ENCODE measurements around the gene NGEF.
"Not testable (repeated sequence)": the region's sequence is repeated elsewhere in the genome, so short reads cannot be mapped to it uniquely, and the experiment has no call there.

NGEF gene

DNA sequence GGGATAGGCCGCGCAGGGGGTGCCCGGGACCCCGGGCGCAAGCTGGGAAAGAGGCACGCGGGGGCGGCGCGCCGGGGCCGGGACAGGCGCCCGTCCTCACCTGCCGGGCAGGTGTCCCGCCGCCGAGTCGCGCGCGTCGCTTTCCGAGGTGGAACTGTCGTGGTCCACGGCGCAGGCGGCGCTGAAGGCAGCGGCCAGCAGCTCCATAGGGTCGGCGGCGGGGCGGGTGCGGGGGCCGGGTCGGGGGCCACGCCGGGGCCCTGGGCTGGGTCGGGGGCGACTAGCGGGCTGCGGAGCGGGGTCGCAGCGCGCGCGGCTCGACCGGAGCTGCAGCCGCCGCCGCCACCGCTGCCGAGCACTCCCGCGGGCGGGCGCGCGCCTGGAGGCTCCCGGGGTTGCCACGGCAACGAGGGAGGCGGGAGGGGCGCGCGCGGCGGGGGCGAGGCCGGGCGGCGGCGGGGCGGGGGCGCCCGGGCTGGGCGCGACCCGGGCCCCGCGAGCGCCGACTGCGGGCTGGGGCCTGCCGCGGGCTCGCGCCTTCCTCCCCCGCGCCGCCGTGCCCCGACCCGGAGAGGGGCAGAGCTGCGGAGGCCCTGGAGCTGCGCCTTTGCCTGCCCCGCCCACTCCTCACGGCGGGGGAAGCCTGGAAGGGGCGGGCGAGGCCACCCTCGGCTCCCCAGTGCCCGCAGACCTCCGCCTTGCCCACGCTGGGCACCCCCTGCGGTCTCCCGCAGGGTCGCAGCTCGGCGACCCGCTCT, 85.1 kb downstream of the NGEF start:
- DNase-seq (ENCODE audit: low read depth) = no peak

DNA sequence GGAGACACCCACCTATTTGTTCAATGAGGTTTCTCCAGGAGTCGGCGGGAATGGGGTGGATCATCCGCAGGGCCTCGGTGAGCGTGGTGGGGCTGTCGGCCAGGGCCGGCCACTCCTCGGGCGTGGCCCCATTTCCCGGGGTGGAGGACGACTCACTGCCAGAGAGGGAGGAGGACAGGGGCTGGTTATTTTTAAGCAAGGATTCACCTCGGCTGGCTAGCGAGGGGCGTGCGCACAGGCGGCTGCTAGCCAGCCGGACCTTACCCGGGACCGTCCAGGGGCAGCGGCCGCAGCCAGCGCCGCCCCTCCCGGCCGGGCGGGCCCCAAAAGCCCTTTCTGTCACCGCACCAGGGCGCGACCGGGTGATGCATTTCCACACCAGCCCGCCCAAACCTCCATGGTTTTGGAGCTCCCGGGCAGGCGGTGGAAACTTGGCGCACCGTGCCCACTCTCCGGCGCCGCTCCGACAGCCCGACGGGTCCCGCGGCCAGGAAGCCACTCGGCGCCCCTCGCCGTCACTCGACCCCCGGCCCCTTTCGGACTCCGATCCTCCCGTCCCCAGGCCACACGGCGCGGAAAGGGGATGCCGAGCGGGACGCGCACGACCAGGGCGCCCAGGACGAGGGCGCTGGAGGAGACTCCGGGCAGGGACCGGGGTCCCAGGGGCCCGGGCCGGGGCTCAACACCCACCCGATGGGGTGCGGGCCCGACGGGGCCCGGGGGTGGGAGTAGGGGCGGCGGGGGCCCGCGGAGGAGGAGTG, 85.8 kb downstream of the NGEF start:
- DNase-seq (ENCODE audit: low read depth) = no peak

DNA sequence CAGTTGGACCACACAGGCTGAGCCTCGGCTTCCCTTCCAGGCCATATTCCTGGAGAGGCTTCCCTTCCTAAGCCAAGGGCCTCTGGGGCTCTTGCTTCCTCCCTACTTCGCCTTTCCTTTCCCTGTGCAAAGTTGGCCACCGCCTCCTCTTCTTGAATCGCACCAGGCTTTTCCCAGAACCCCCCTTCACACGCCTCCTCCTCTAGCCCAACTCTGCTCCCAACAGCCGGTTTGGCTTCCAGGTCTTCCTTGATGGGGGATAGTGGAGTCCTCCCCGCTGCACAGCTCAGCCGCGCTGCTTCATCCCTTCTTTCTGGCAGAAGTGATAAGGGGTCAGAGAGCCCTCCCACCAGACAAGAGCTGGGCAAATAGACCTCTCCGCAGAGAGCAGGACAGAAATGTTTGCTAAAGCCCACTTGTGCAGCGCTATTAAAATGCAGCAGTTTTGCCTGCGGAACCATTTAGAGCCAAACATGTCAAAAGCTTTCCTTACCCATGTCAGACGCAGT, 86.6 kb downstream of the NGEF start:
- DNase-seq (ENCODE audit: low read depth) = no peak

DNA sequence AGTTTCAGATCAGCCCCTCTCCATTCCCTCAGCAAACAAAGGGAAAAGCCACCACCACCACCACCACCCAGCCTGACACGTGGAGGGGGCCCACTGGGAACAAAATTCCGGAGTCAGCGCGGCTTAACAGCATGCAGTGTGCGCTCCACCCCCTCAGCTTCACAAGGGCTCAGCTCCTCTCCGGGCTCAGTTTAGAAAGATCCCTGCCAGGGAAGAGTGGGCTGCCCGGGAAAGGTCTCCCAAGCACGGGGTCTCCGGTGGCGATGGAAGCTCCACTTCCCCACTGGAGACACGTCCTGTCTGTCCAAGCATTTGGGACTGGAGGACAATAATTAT, 87.3 kb downstream of the NGEF start:
- no peak for DNase-seq (ENCODE audit: low read depth)

DNA sequence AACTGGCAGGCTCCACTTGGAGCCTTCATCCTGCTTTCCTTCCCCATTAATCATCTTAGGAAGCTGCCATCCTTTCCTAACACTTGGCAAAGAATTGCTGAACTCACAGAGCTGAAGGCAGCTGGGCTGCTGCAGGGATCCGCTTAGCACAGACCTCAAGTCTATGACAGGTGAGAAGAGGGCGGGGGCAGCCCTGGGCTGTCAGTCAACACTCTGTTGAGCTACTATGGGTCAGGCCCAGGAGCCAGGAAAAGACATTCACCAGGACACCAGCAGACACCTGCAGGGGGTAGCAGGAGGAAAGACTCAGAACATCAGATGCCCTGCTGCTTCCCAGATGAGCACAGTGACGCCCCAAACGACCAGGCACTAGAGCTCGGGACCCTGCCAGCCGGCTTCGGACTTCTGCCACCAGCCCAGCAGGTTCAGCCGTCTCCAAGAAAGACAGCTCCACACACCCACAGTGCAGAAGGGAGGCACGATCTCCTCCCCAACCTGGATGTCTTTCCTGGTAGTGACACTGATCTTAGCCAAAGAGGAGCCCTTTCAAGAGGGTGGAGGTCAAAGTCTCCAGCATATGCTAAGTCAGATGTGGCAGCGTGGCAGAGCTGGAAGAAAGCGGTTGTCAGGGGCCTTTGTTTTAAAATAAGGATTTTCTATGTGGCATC, 87.8 kb downstream of the NGEF start:
- no peak for DNase-seq (ENCODE audit: low read depth)

DNA sequence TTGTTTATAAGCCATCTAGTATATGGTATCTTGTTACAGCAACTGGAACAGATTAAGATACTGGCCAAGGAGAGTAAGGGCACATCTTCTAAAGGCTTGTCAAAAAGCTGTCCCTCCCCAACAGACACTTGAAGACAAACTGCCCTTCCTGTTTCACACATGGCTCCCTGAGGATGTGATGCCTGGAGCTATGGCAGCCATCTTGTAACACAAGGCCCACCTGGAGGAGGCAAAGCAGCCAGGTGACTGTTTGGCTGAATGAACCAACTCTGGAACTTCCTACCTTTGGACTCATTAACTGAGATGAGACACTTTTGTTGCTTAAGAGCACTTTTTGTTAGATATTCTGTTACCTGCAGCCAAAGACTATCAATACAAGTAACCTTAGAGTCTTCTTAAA, 88.6 kb downstream of the NGEF start:
- DNase-seq (ENCODE audit: low read depth) = no peak

DNA sequence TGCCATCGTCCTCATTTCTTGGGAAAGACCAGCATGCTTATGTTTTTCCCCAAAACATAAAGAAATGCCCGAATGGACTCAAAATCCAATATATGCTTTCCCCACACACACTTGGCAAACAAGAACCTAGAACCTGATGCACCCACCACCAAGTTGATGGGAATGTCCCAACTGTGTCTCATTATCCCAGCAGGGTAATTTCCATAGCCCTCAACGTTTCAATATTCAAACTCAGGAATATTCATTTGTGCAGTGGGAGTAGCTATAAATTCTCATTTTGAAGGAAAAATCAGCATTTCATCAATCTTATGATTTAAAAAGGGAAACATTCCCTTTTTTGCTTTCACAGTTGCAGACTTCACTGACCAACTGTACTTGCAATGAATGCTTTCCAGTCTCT, 92.3 kb downstream of the NGEF start:
- no peak for DNase-seq (ENCODE audit: low read depth)

DNA sequence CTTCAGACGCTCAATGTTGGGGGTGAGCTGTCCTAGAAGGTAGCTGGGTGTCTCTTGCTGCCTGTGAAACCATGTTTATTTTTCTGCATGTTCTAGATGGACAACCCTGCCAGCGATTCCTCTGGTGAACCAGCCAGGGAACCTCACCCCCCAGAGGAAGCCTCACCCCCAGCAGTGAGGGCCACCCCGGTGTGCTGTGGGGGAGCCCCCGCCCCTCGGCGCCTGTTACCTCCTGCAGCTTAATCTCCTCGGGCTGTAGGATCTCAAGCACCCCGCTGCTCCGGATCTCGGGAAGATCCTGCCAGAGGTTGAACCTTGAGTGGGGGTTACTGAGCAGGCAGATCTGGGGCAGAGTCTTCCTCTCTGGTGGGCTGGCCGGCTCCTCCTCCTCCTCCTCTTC, 93.0 kb downstream of the NGEF start:
- DNase-seq (ENCODE audit: low read depth) = no peak

DNA sequence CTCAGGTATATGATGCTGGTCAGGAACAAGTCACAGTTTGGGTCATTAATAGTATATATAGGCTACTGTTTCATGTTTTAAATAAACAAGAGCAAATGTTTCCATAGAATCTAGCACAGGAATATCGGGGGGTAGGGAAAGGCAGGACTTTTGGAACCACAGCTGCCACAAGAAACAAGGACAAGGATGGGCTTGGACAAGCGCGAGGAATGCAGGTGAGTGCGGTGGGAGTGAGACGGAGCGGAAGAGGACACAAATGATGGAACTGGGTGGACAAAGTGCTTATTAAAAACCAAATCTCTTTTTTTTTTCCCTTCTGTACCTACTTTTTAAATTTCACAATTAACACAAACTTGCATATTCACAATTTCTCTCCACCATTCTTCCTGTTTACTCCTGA, 93.9 kb downstream of the NGEF start:
- no peak for DNase-seq (ENCODE audit: low read depth)

DNA sequence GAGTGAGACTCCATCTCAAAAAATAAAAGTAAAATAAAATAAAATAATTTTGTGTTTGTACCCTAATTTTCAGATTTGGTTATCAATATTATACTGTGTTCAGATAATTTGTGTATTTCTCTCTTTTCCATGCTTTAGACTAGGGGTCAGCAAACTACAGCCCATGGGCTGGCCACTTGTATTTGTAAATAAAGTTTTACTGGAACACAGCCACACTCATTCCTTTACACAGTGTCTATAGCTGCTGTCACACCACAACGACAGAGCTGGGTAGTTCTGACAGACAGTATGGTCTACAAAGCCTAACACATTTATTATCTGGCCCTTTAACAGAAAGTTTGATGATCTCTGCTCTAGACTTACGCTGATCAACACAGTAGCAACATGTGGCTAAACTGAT, 99.2 kb downstream of the NGEF start:
- no peak for DNase-seq (ENCODE audit: low read depth)

DNA sequence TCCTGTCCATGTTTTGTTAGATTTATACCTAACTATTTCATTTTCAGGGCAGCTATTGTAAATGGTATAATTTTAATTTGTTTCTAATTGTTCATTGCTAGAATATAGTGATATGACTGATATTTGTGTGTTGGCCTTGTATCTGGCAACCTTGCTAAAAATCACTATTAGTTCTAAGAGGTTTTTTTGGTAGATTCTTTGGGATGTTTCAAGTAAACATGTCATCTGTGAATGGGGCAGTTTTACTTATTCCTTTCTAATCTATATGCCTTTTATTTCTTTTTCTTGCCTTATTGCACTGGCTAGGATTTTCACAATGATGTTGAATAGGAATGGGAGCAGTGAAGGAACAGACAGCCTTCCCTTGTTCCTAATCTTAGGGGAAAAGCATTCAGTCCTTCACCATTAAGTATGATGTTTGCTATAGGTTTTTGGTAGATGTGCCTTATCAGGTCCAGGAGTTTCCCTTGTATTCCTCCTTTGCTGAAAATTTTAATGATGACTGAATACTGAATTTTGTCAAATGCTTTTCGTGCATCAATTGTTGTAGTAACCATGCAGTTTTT, 101.3 kb downstream of the NGEF start:
- no peak for DNase-seq (ENCODE audit: low read depth)

DNA sequence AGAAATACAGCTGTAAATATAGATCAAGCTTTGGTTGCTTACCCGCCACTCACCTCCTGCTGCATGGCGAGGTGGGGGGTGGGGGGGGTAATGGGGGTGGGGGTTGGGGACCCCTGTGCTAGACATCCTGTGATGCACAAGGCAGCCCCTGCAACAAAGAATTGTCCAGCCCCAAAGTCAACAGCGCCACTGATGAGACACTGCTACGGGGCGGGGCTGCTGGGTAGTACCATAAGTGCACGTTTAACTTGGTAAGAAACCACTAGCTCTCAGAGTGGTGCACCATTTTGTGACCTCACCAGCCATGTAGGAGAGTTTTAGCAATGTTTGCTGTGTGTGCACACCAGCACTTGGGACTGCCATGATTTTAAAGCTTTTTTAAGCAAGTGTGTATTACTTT, 102.7 kb downstream of the NGEF start:
- no peak for DNase-seq (ENCODE audit: low read depth)

DNA sequence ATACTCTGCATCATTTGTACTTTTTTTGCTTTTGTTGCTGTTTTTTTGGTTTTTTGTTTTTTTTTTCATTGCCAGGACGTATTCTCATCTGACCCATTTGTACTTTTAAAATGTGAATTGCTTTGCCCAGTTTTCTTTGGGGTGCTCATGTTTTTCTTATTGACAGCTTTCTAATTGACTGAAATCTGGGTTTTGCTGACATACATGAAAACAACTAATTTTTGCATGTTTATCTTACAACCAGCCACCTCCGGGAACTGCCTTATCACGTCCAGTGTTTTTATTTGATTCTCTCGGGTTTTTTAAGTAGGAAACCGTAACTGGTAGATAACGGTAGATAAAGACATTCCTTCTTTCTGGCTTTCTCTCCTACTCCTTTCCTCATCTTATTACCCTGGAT, 104.4 kb downstream of the NGEF start:
- DNase-seq (ENCODE audit: low read depth) = peak; percentile 33

DNA sequence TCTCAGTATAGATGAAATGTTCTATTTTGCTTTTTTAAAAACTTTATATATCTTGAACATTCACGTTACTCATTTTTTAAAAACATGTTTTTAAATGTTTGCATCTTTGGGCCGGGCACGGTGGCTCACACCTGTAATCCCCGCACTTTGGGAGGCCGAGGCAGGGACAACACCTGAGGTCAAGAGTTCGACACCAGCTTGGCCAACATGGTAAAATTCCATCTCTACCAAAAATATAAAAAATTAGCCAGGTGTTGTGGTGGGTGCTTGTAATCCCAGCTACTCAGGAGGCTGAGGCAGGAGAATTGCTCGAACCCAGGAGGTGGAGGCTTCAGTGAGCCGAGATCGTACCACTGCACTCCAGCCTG, 105.4 kb downstream of the NGEF start:
- DNase-seq (ENCODE audit: low read depth) = not testable (repeated sequence)

DNA sequence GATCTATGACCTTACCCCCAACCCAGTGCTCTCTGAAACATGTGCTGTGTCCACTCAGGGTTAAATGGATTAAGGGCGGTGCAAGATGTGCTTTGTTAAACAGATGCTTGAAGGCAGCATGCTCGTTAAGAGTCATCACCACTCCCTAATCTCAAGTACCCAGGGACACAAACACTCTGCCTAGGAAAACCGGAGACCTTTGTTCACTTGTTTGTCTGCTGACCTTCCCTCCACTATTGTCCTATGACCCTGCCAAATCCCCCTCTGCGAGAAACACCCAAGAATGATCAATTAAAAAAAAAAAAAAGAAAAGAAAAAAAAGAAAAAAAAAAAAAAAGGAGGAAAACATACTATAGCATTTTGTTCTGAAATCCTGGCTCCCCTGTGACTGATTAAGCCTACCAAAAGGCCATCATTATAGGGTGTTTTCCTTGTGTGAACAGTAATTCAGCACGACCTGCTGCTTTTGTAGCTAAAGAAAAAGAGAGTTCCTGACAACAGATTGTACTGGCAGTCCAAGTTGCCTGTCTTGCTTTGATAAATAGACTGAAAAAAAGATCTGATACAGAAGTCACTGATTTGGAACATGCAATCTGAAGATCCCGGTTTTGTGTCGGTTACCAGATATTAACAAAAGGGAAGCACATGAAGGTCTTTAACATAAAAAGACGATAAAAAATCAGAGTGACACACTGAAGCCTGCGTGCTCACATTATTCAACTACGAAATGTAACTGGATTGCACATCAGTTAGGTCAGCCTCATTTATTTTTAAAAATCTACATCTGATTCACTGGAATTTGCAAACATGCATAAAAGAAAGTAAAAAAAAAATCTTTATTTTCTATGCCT, 106.0 kb downstream of the NGEF start:
- DNase-seq (ENCODE audit: low read depth) = not testable (repeated sequence)

DNA sequence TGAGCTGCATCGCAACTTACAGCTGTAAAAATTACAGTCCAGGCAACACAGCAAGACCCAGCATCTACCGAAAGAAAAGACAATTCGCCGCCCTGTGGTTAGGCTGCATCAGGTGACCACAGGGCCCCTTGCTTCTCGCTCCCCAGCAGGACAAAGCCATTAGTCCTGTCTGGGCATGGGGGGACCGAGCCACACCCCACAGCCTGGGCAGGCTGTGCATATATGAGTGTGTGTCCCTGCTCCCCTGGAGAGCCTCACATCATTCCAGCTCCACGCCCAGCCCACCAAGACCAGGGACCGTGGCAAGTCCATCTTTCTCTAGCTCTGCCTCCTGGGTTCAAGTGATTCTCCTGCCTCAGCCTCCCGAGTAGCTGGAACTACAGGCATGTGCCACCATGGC, 109.1 kb downstream of the NGEF start:
- no peak for DNase-seq (ENCODE audit: low read depth)

DNA sequence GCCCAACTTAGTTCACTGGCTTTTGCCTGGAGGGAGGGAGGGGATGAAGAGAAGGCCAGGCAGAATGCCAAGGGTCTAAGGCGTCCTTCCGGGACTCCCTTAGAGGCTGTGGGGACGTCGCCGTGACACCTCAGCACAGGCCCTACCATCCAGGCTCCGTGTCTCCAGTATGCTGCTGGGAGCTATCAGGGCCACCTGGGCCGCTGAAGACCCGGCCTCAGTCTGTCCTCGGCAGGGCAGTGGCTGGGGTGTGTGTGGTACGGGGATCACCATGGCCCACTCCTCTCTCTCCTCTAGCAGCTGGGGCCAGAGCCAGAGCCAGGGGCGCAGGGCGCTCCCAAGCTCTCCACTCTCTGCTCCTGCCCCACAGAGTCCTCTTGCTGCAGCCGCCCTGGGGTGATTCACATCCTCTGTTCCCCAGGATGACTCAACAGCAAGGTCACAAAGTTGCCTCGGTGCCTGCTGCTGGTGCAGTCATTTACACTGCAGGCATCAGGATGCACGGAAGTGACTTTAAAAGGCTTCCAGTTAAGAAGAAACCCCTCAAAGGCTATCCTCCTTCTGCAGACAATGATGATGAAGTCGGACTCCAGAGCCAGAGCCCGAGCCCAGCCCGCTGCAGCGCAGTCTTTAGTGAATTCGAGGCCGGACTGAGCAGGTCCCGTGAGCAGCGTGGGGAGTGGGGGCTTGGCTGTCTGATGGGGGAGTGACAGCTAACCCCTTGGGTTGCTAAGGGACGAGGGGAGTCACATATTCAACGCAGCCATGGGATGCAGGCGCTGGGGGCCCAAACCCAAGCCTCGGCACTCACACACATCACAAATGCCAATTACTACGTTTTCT, 111.1 kb downstream of the NGEF start:
- peak; percentile 78 for DNase-seq (ENCODE audit: low read depth)

DNA sequence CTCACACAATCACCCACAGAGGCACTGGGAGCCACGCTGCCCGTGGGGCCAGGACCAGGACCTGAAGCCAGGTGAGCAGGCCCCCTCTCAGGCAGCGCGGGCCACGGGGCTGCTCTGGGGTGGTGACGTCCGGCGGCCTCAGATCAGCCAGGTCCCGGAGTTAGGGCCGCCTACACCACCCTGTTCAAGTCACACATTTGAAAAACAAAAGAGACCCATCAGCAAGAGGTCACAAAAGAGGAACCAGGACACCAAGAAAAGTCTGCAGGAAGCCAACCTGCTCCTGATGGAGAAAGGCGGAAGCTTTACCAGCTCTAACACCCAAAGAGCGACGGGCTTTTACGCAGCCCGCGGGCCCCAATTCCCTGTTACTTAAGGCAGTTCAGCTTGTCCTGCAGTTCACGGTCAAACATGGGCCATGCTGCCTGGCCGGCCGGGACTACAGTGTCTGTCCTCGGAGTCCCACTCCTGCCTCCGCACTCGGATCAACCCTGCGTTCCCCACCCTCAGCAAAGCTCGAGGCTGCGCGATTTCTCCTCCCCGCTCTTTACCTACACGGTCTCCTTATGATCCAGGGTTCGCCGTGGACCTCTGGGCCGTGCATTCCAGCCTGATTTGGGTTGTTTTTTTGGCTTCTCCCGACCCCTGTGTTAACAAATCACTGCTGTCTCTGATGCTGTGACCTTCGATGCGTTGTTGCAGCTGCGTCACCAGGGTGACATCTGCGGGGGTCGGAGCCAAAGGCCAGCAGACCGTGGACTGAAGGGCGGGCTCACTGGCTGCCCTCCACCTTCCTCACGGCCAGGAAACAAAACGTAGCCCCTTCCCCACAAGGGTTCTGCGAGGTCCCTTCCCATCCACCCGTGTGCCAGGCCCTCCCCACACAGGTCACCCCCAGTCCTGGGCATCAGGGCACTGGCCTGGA, 112.0 kb downstream of the NGEF start:
- DNase-seq (ENCODE audit: low read depth) = no peak

DNA sequence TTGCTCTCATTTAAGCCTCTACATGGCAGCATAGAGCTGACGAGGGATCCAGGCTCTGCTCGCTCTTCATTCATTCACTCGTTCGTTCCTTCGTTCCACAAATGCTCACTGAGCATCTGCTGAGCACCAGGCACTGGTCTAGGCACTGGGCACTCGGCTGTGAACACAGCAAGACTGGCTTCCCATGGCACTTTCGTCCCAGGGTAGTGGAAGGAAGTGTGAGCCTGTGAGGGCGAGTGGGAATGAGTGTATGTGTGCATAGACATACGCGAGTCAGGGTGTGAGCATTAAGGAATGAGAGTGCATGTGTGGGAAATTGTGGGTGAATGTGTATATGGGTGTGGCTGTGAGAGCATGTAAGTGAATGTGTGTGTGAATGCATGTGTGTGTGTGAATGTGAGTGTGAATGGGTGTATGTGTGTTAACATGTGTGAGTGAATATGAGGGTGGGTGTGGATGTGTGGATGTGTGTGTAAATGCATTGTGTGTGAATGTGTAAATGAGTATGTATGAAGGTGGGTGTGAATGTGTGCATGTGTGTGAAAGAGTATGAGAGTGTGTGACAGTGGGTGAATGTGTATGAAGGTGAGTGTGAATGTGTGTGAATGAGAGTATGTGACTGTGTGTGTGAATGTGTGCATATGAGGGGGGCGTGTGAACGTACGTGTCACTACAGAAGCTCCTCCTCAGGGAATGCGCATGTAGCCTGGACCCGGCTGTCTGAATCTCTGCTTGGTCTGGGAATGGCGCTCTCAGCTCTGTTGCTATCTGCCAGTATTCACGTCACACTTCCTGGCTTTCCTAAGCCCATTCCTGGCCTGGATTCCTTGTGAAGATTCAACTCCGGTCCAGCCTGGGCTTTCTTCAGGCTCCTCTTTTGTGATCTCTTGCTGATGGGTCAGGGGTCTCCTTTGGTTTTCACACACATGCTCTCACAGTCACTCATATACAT, 114.2 kb downstream of the NGEF start:
- DNase-seq (ENCODE audit: low read depth) = peak; percentile 81
